NK-92 (cell line): ENCODE measurements around the gene VCY1B.
"Not testable (repeated sequence)": the region's sequence is repeated elsewhere in the genome, so short reads cannot be mapped to it uniquely, and the experiment has no call there.

ENCODE experiments used
- DNase-seq: peaks from one replicate; lab custom pipeline; 2025; ENCODE audit not compliant: unreplicated experiment; lab: John Stamatoyannopoulos, UW

VCY1B gene

DNA sequence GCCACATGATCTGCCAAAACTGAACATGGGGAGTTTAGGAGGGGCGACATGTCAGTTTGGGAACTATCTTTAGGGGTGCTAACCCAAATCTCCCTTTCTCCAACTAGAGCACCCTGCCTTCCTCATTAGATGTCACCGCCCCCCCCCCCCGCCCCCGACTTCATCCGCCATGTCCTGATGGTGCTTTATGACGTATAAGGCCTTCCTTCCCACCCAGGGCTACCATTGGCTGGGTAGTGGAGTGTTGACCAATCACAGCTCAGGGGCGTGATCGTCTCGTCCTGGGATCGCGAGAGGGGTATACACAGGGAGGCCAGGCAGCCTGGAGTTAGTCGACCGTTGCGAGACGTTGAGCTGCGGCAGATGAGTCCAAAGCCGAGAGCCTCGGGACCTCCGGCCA lies at the start of gene VCY1B:
VCY1B (plus strand) TSS at position 301 of the 400 bp plus-strand sequence; CDS start at position 364, 63 bp downstream.
- not testable (repeated sequence) for DNase-seq

DNA sequence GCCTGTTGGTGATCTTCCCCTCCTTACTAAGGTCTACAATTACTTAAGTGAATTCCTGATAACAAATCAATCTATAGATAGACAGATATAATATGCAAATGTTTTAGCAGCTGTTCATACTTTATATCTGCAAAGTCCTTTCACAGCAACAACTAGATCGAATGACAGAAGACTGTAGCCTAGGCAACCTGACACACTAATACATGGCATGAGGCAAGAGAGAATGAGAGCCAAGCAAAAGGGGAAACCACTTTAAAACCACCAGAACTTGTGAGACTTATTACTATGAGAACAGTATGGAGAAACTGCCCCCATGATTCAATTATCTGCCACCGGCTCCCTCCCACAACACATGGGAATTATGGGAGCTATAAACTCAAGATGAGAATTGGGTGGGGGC lies 44.1 kb upstream of the VCY1B start:
- DNase-seq: not testable (repeated sequence)

- not testable (repeated sequence) for DNase-seq
Observed at GRCh38 chrY:14030395-14030794, 25.6 kb upstream of the VCY1B start.

GRCh38 chrY:14085877-14086276 lies 29.9 kb downstream of the VCY1B start:
- no peak for DNase-seq
